Thoracic aorta (tissue), 2 donors: ENCODE data around the gene DOCK11. TPM values are rescaled to one million over a fixed set of nuclear protein-coding genes. Genes with fewer than 3 reads are reported as not detected.

Experiments
- ATAC-seq: fragments of 150-250 bp; one replicate; pipeline ENCODE4 v1.8.0; 2017; ENCODE audit warnings: low read depth; ENCODE audit not compliant: insufficient number of reproducible peaks, low FRiP score
- DNase-seq: peaks from one replicate; pipeline ENCODE4 v3.0.0-alpha.2; 2020; ENCODE audit warnings: low spot score
- H3K27ac ChIP-seq, 2 donors: fragments of 200-600 bp; sonication (generic); 1 replicate in 1 of 2; 2 replicates in 1 of 2; pipeline ENCODE4 v1.5.1; 2016; ENCODE audit warnings: mild to moderate bottlenecking in 2 of 2, moderate library complexity in 2 of 2
- H3K27me3 ChIP-seq: fragments of 200-600 bp; sonication (generic); replicated peaks from 2 replicates; pipeline ENCODE4 v1.6.0; 2016; ENCODE audit warnings: mild to moderate bottlenecking; ENCODE audit not compliant: insufficient read depth
- H3K36me3 ChIP-seq: fragments of 200-600 bp; sonication (generic); one replicate; pipeline ENCODE4 v1.5.1; 2016
- H3K4me1 ChIP-seq, 2 donors: fragments of 200-600 bp; sonication (generic); 1 replicate in 1 of 2; 2 replicates in 1 of 2; pipeline versions ENCODE4 v1.5.1 to v1.6.0; 2016; ENCODE audit warnings: low read depth in 2 of 2, mild to moderate bottlenecking in 1 of 2; ENCODE audit not compliant: control insufficient read depth in 1 of 2
- H3K4me3 ChIP-seq: fragments of 200-600 bp; sonication (generic); 2 replicates; pipeline ENCODE4 v1.5.1; 2016; ENCODE audit warnings: mild to moderate bottlenecking
- H3K9me3 ChIP-seq: fragments of 200-600 bp; sonication (generic); 2 replicates; pipeline ENCODE4 v1.5.1; 2016
- total RNA-seq, 2 donors: library from RNA; depleted of rRNA; stranded (reverse); fragments of >200 nt; gene quantifications; one replicate each; pipeline versions ENCODE4 v1.1.0 to v1.2.3, GENCODE V29; 2016
- TF ChIP-seq, protein P1 (sequence below): fragments of 200-600 bp; sonication (generic); IDR thresholded peaks from one replicate; pipeline ENCODE4 v1.5.1; 2019; ENCODE audit warnings: antibody characterized with exemption

DOCK11 gene
- total RNA-seq, 2 donors from 2014 or later, result 30.6 to 45.8 TPM

- DNase-seq (no peak), ATAC-seq (no peak)
- no peaks in the 10 kb centered on the region for H3K27me3 ChIP-seq
- H3K4me1 ChIP-seq, result no peaks in the 10 kb centered on the region
- TF ChIP-seq, protein P1, sequence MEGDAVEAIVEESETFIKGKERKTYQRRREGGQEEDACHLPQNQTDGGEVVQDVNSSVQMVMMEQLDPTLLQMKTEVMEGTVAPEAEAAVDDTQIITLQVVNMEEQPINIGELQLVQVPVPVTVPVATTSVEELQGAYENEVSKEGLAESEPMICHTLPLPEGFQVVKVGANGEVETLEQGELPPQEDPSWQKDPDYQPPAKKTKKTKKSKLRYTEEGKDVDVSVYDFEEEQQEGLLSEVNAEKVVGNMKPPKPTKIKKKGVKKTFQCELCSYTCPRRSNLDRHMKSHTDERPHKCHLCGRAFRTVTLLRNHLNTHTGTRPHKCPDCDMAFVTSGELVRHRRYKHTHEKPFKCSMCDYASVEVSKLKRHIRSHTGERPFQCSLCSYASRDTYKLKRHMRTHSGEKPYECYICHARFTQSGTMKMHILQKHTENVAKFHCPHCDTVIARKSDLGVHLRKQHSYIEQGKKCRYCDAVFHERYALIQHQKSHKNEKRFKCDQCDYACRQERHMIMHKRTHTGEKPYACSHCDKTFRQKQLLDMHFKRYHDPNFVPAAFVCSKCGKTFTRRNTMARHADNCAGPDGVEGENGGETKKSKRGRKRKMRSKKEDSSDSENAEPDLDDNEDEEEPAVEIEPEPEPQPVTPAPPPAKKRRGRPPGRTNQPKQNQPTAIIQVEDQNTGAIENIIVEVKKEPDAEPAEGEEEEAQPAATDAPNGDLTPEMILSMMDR, result no peak
- H3K9me3 ChIP-seq, result no peaks in the 10 kb centered on the region
- H3K27ac ChIP-seq, result no peak overlapping the region
- H3K36me3 ChIP-seq, result no peaks in the 10 kb centered on the region
- no peak overlapping the region for H3K4me3 ChIP-seq
Observed at GRCh38 chrX:118657413-118657812, 161.8 kb downstream of the DOCK11 start.

DNA sequence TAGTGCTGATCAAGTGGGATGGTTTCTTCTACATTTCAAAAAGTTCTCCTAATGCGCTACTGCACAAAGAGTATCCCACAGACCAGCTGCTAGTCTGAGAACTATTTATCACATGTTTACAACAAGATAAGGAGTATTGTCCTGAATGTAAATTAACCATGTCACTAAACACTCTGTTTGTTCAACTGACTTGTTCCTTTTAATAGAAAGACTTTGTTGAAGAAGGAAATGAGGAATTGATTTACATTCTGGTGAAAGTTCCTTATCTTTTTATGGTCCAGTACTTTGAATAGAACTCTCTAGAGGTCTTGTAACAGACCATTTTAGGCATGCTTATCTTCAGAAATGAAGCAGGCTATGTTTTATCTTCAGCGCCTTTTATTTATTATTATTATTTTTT, 164.5 kb downstream of the DOCK11 start:
- Histone ChIP-seq H3K36me3 (no peaks in the 10 kb centered on the region), H3K4me3 (no peak overlapping the region), H3K27me3 (no peaks in the 10 kb centered on the region), H3K27ac (no peak overlapping the region), H3K4me1 (no peaks in the 10 kb centered on the region), H3K9me3 (no peaks in the 10 kb centered on the region)
- ATAC-seq (no peak), DNase-seq (no peak)
- TF ChIP-seq, protein P1, result no peak

- no peaks in the 10 kb centered on the region for H3K36me3 ChIP-seq
- H3K4me1 ChIP-seq, result no peaks in the 10 kb centered on the region
- ATAC-seq, result no peak
- no peak for DNase-seq
- no peak overlapping the region for H3K27ac ChIP-seq
- no peak overlapping the region for H3K4me3 ChIP-seq
- no peaks in the 10 kb centered on the region for H3K9me3 ChIP-seq
- TF ChIP-seq, protein P1, result no peak
- H3K27me3 ChIP-seq, result no peaks in the 10 kb centered on the region
Observed at GRCh38 chrX:118665204-118665603, 169.6 kb downstream of the DOCK11 start.

DNA sequence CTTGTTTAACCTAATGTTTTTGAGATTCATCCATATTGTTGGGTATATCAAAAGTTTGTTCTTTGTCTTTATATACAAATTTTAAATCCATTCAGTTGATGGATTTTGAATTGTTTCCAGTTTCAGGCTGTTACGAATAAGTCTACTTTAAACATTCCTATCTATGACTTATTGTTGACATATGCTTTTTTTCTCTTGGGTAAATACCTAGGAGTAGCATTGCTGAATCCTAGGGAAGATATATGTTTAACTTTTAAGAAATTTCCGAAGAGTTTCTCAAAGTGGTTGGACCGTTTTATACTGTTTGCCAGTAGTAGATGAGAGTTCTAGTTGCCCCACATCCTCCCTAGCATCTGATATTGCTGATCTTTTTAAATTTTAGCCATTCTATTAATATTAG, 170.9 kb downstream of the DOCK11 start:
- H3K9me3 ChIP-seq, result no peaks in the 10 kb centered on the region
- ATAC-seq (no peak), DNase-seq (no peak)
- H3K27me3 ChIP-seq, result no peaks in the 10 kb centered on the region
- H3K4me3 ChIP-seq, result no peak overlapping the region
- no peaks in the 10 kb centered on the region for H3K4me1 ChIP-seq
- TF ChIP-seq, protein P1, result no peak
- H3K36me3 ChIP-seq, result no peaks in the 10 kb centered on the region
- H3K27ac ChIP-seq, result no peak overlapping the region

- DNase-seq, result no peak
- TF ChIP-seq, protein P1, result no peak
- H3K9me3 ChIP-seq, result no peaks in the 10 kb centered on the region
- ATAC-seq, result no peak
- no peak overlapping the region for H3K4me3 ChIP-seq
- H3K4me1 ChIP-seq, result no peaks in the 10 kb centered on the region
- no peaks in the 10 kb centered on the region for H3K27me3 ChIP-seq
- no peaks in the 10 kb centered on the region for H3K36me3 ChIP-seq
- H3K27ac ChIP-seq, result no peak overlapping the region
Observed at GRCh38 chrX:118669435-118669834, 173.8 kb downstream of the DOCK11 start.
